Renal cortex interstitium (tissue), 11 donors: ENCODE measurements around the gene UQCC3. TPM values are rescaled to one million over a fixed set of nuclear protein-coding genes. Genes with fewer than 3 reads are reported as not detected.

Experiments
- DNase-seq, 11 donors: peaks; one replicate each; pipeline ENCODE4 v3.0.0-alpha.2; 2013; ENCODE audit warnings: low read depth in 9 of 11, low spot score in 4 of 11; ENCODE audit errors: extremely low read depth in 1 of 11
- polyA plus RNA-seq, 3 donors: library from polyadenylated mRNA; unstranded; fragments of 120-200 nt; gene quantifications; one replicate each; pipeline ENCODE4 v1.2.1, GENCODE V29; 2013; ENCODE audit not compliant: insufficient read length in 3 of 3

UQCC3 gene
- polyA plus RNA-seq, 3 donors, result 6.4 to 12.5 (median 10.7) TPM

GRCh38 chr11:62712276-62712812 is 40.9 kb downstream of the UQCC3 start:
- DNase-seq, result no peak

GRCh38 chr11:62712861-62713260 is 41.4 kb downstream of the UQCC3 start:
- DNase-seq, result no peak

GRCh38 chr11:62713343-62713742 is 41.9 kb downstream of the UQCC3 start:
- no peak for DNase-seq

GRCh38 chr11:62715150-62716130 is 44.0 kb downstream of the UQCC3 start:
- no peak for DNase-seq

GRCh38 chr11:62716206-62716605 is 44.7 kb downstream of the UQCC3 start:
- DNase-seq, result no peak

- DNase-seq, result no peak
These were observed 45.3 kb downstream of the UQCC3 start for GRCh38 chr11:62716816-62717215.

- no peak for DNase-seq
These were observed 48.0 kb downstream of the UQCC3 start for GRCh38 chr11:62719302-62719978.

GRCh38 chr11:62721994-62722393 is 50.5 kb downstream of the UQCC3 start:
- DNase-seq, result no peak

Other genes with a start within 250 kb of the UQCC3 start
- gene AHNAK, start 124.9 kb upstream of the UQCC3 start, polyA plus RNA-seq, result 100 to 1,000 TPM; 193 to 231 (median 198) TPM
- gene EEF1G, start 97.8 kb upstream of the UQCC3 start, polyA plus RNA-seq, result 1,000 to 10,000 TPM; 2,243 to 2,394 (median 2,287) TPM
- gene TUT1, start 80.2 kb upstream of the UQCC3 start, polyA plus RNA-seq, result 10 to 100 TPM; 21.2 to 27.7 (median 23.7) TPM
- gene MTA2, start 69.8 kb upstream of the UQCC3 start, polyA plus RNA-seq, result 100 to 1,000 TPM in 2 of 3 donors, 10 to 100 TPM in 1; 79.7 to 105 (median 101) TPM
- gene EML3, start 58.9 kb upstream of the UQCC3 start, polyA plus RNA-seq, result 10 to 100 TPM; 30.5 to 38.5 (median 34.3) TPM
- 1 to 10 TPM; 2.9 to 4.8 (median 3.5) TPM for gene ROM1, start 58.4 kb upstream of the UQCC3 start, polyA plus RNA-seq
- 10 to 100 TPM; 20.8 to 42.2 (median 36.5) TPM for gene B3GAT3, start 49.7 kb upstream of the UQCC3 start, polyA plus RNA-seq
- gene GANAB, start 25.1 kb upstream of the UQCC3 start, polyA plus RNA-seq, result 100 to 1,000 TPM; 349 to 398 (median 360) TPM
- gene INTS5, start 18.4 kb upstream of the UQCC3 start, polyA plus RNA-seq, result 10 to 100 TPM; 18.1 to 22.7 (median 19.2) TPM
- 10 to 100 TPM; 56.8 to 59.1 (median 58.5) TPM for gene C11orf98, start 6.5 kb upstream of the UQCC3 start, polyA plus RNA-seq
- 1 to 10 TPM; 3.8 to 5.9 (median 4.6) TPM for gene CSKMT, start 6.4 kb upstream of the UQCC3 start, polyA plus RNA-seq
- 1 to 10 TPM; 6.3 to 6.8 (median 6.4) TPM for gene LBHD1, start 594 bp downstream of the UQCC3 start, polyA plus RNA-seq
- 100 to 1,000 TPM; 147 to 191 (median 164) TPM for gene UBXN1, start 7.4 kb downstream of the UQCC3 start, polyA plus RNA-seq
- gene LRRN4CL, start 17.9 kb downstream of the UQCC3 start, polyA plus RNA-seq, result 1 to 10 TPM in 2 of 3 donors, under 1 TPM in 1; 0.75 to 1.3 (median 1.1) TPM
- gene BSCL2, start 35.8 kb downstream of the UQCC3 start, polyA plus RNA-seq, result 10 to 100 TPM; 60.1 to 70.8 (median 63.0) TPM
- gene GNG3, start 36.0 kb downstream of the UQCC3 start, polyA plus RNA-seq, result 1 to 10 TPM; 1.4 to 2.6 (median 2.0) TPM
- gene HNRNPUL2, start 55.8 kb downstream of the UQCC3 start, polyA plus RNA-seq, result 10 to 100 TPM; 82.0 to 92.8 (median 92.6) TPM
- gene TTC9C, start 56.8 kb downstream of the UQCC3 start, polyA plus RNA-seq, result 10 to 100 TPM; 38.1 to 48.2 (median 41.8) TPM
- 1 to 10 TPM; 7.3 to 8.1 (median 7.5) TPM for gene ZBTB3, start 82.5 kb downstream of the UQCC3 start, polyA plus RNA-seq
- 100 to 1,000 TPM; 133 to 162 (median 156) TPM for gene POLR2G, start 89.9 kb downstream of the UQCC3 start, polyA plus RNA-seq
- 10 to 100 TPM; 27.1 to 38.7 (median 33.1) TPM for gene TAF6L, start 99.7 kb downstream of the UQCC3 start, polyA plus RNA-seq
- 10 to 100 TPM; 58.3 to 73.4 (median 71.4) TPM for gene TMEM179B, start 115.7 kb downstream of the UQCC3 start, polyA plus RNA-seq
- gene TMEM223, start 120.3 kb downstream of the UQCC3 start, polyA plus RNA-seq, result 10 to 100 TPM; 21.8 to 30.6 (median 29.2) TPM
- 100 to 1,000 TPM; 114 to 137 (median 116) TPM for gene NXF1, start 133.8 kb downstream of the UQCC3 start, polyA plus RNA-seq
- gene STX5, start 160.4 kb downstream of the UQCC3 start, polyA plus RNA-seq, result 10 to 100 TPM; 51.6 to 57.9 (median 56.7) TPM
- gene TEX54, start 161.2 kb downstream of the UQCC3 start, polyA plus RNA-seq, result under 1 TPM in 1 of 3 donors, not detected in 2; 0.42 TPM
- 10 to 100 TPM; 33.7 to 48.3 (median 43.5) TPM for gene WDR74, start 167.9 kb downstream of the UQCC3 start, polyA plus RNA-seq
- gene SLC3A2, start 209.2 kb downstream of the UQCC3 start, polyA plus RNA-seq, result 100 to 1,000 TPM; 164 to 215 (median 179) TPM
- under 1 TPM in 2 of 3 donors, not detected in 1; 0.09 to 0.11 TPM for gene CHRM1, start 249.7 kb downstream of the UQCC3 start, polyA plus RNA-seq